CD14-positive monocyte (primary cell): Measurements from ENCODE around the gene USP48. TPM values are rescaled to one million over a fixed set of nuclear protein-coding genes. Genes with fewer than 3 reads are reported as not detected.

Experiments used
- DNase-seq, 3 donors: peaks; one replicate each; pipeline ENCODE4 v3.0.0-alpha.2; 2011 to 2022
- H2AFZ ChIP-seq: 2 replicates; pipeline ENCODE4 v1.6.0; 2012; ENCODE audit warnings: mild to moderate bottlenecking, low read depth, low read length, inconsistent platforms; ENCODE audit not compliant: insufficient read depth, poor library complexity, severe bottlenecking
- H3K27ac ChIP-seq, 2 donors: 1 replicate in 1 of 2; 2 replicates in 1 of 2; pipeline ENCODE4 v1.5.1; 2012 to 2013; ENCODE audit warnings: low read length in 2 of 2, control low read depth in 1 of 2, inconsistent platforms in 1 of 2, low read depth in 1 of 2, mild to moderate bottlenecking in 1 of 2
- H3K27me3 ChIP-seq, 2 donors: one replicate each; pipeline versions ENCODE4 v1.6.0 to v1.6.1; 2011 to 2013; ENCODE audit warnings: low read length in 2 of 2; ENCODE audit not compliant: control insufficient read depth in 2 of 2, insufficient read depth in 2 of 2
- H3K36me3 ChIP-seq, 2 donors: replicated peaks in 1 of 2; 1 replicate in 1 of 2; 2 replicates in 1 of 2; pipeline versions ENCODE4 v1.5.1 to v1.6.1; 2012 to 2013; ENCODE audit warnings: low read length in 2 of 2, control low read depth in 1 of 2, inconsistent platforms in 1 of 2, mild to moderate bottlenecking in 1 of 2; ENCODE audit not compliant: insufficient read depth in 2 of 2, control insufficient read depth in 1 of 2
- H3K4me1 ChIP-seq, 2 donors: 1 replicate in 1 of 2; 2 replicates in 1 of 2; pipeline versions ENCODE4 v1.5.1 to v1.6.1; 2012 to 2013; ENCODE audit warnings: low read length in 2 of 2, control low read depth in 1 of 2, inconsistent platforms in 1 of 2, mild to moderate bottlenecking in 1 of 2, moderate library complexity in 1 of 2; ENCODE audit not compliant: insufficient read depth in 2 of 2, control insufficient read depth in 1 of 2
- H3K4me2 ChIP-seq: replicated peaks from 2 replicates; pipeline ENCODE3; 2012; ENCODE audit warnings: low read length, moderate library complexity, mild to moderate bottlenecking; ENCODE audit not compliant: poor library complexity, severe bottlenecking; ENCODE audit errors: extremely low read depth
- H3K4me3 ChIP-seq, 3 experiments: fragments of 200-600 bp in 1 of 3; sonication (generic) in 1 of 3; replicated peaks in 1 of 3; 1 replicate in 2 of 3; 2 replicates in 1 of 3; pipeline ENCODE4 v1.5.1; 2011 to 2013; ENCODE audit warnings: low read length in 3 of 3, mild to moderate bottlenecking in 3 of 3, control low read depth in 2 of 3, low read depth in 2 of 3, inconsistent platforms in 1 of 3, moderate library complexity in 1 of 3
- H3K79me2 ChIP-seq: 2 replicates; pipeline ENCODE4 v1.6.0; 2012; ENCODE audit warnings: mild to moderate bottlenecking, control low read depth, inconsistent platforms, low read length, moderate library complexity; ENCODE audit not compliant: insufficient read depth
- H3K9ac ChIP-seq: 2 replicates; pipeline ENCODE4 v1.6.0; 2017; ENCODE audit warnings: low read length, mild to moderate bottlenecking; ENCODE audit not compliant: insufficient read depth, poor library complexity, severe bottlenecking
- H3K9me3 ChIP-seq, 2 donors: replicated peaks in 1 of 2; 1 replicate in 1 of 2; 2 replicates in 1 of 2; pipeline versions ENCODE4 v1.5.1 to v1.6.1; 2012 to 2013; ENCODE audit warnings: low read length in 2 of 2, control low read depth in 1 of 2; ENCODE audit not compliant: control insufficient read depth in 1 of 2, insufficient read depth in 1 of 2
- H4K20me1 ChIP-seq: 2 replicates; pipeline ENCODE4 v1.6.0; 2012; ENCODE audit warnings: mild to moderate bottlenecking, low read length, control low read depth, moderate library complexity; ENCODE audit not compliant: insufficient read depth
- H3K27ac Mint-ChIP-seq, 7 donors: one replicate each; pipeline ENCODE4 v1.8.0; 2020; ENCODE audit warnings: mild to moderate bottlenecking in 7 of 7, mixed read lengths in 7 of 7, moderate library complexity in 6 of 7, inconsistent platforms in 2 of 7
- H3K27me3 Mint-ChIP-seq, 3 donors: one replicate each; pipeline ENCODE4 v1.8.0; 2021 to 2022; ENCODE audit warnings: low read depth in 3 of 3, mild to moderate bottlenecking in 3 of 3, mixed read lengths in 3 of 3, moderate library complexity in 3 of 3, inconsistent platforms in 1 of 3
- H3K36me3 Mint-ChIP-seq, 2 donors: one replicate each; pipeline ENCODE4 v1.8.0; 2020; ENCODE audit warnings: mixed read lengths in 2 of 2, inconsistent platforms in 1 of 2, mild to moderate bottlenecking in 1 of 2
- H3K4me1 Mint-ChIP-seq: one replicate; pipeline ENCODE4 v1.8.0; 2020; ENCODE audit warnings: mild to moderate bottlenecking, mixed read lengths
- H3K4me3 Mint-ChIP-seq, 2 donors: one replicate each; pipeline ENCODE4 v1.8.0; 2020; ENCODE audit warnings: mild to moderate bottlenecking in 2 of 2, mixed read lengths in 2 of 2, moderate library complexity in 1 of 2
- H3K9me3 Mint-ChIP-seq, 7 donors: one replicate each; pipeline ENCODE4 v1.8.0; 2020 to 2022; ENCODE audit warnings: mixed read lengths in 7 of 7, mild to moderate bottlenecking in 6 of 7, moderate library complexity in 6 of 7, inconsistent platforms in 2 of 7
- WGBS: methylation state at CpG from one replicate; pipeline ENCODE4 v1.1.5; 2013; ENCODE audit warnings: missing lambda C conversion rate; ENCODE audit not compliant: insufficient coverage; 5-methylcytosine and 5-hydroxymethylcytosine counted together
- intact Hi-C, 2 donors: fragments of 100-400 bp; cut with micrococcal nuclease; formaldehyde crosslinking; loops; one replicate each; pipeline versions ENCODE4 v1.15.0 to v1.15.1; 2023
- polyA plus RNA-seq, 3 donors: library from polyadenylated mRNA; depleted of rRNA in 1 of 3; unstranded in 2 of 3; stranded (reverse) in 1 of 3; fragments of 300-500 nt in 2 of 3; fragments of >200 nt in 1 of 3; fragmentation: Illumina TruSeq in 2 of 3; gene quantifications; 1 replicate in 2 of 3; 2 replicates in 1 of 3; pipeline ENCODE4 v1.2.3, GENCODE V29; 2012 to 2021
- TF ChIP-seq, protein P1 (sequence below): fragments of 200-600 bp; IDR thresholded peaks from one replicate; pipeline ENCODE4 v1.8.0; 2022; ENCODE audit warnings: antibody characterized with exemption, mild to moderate bottlenecking

USP48 gene
- polyA plus RNA-seq, 3 donors = 26.5 to 40.2 (median 34.3) TPM

DNA sequence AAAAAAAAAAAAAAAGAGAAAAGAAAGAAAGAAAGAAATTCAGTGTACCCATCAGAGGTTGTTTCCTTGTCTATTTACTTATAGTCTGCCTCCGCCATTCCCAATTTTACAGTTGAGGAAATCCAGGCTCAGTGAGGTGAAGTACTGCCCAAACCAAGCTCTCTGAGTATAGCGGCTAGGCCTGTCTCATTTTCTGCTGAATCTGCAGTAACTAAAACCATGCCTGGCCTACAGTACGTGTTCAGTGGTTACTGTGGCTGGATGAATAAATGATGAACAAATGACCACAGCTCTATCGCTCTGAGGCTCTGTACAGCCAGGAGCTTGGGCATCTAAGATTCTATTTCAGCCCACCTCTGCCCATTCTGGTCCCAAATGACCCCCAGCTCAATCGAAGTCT, 138.0 kb downstream of the USP48 start:
- no peaks in the 10 kb centered on the region for H4K20me1 ChIP-seq
- H3K9ac ChIP-seq = no peak overlapping the region
- DNase-seq = no peak
- Mint-ChIP-seq H3K27ac (no peak overlapping the region), H3K9me3 (peaks cover 0 to 2% (median 0%) of the 10 kb centered on the region in 7 donors), H3K36me3 (no peaks in the 10 kb centered on the region), H3K4me3 (no peak overlapping the region), H3K4me1 (no peaks in the 10 kb centered on the region), H3K27me3 (peaks cover 13 to 20% (median 19%) of the 10 kb centered on the region in 3 donors)
- no peaks in the 10 kb centered on the region for H3K79me2 ChIP-seq
- peaks cover 0 to 11% of the 10 kb centered on the region in 2 donors for H3K27me3 ChIP-seq
- TF ChIP-seq, protein P1, sequence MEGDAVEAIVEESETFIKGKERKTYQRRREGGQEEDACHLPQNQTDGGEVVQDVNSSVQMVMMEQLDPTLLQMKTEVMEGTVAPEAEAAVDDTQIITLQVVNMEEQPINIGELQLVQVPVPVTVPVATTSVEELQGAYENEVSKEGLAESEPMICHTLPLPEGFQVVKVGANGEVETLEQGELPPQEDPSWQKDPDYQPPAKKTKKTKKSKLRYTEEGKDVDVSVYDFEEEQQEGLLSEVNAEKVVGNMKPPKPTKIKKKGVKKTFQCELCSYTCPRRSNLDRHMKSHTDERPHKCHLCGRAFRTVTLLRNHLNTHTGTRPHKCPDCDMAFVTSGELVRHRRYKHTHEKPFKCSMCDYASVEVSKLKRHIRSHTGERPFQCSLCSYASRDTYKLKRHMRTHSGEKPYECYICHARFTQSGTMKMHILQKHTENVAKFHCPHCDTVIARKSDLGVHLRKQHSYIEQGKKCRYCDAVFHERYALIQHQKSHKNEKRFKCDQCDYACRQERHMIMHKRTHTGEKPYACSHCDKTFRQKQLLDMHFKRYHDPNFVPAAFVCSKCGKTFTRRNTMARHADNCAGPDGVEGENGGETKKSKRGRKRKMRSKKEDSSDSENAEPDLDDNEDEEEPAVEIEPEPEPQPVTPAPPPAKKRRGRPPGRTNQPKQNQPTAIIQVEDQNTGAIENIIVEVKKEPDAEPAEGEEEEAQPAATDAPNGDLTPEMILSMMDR = no peak
- H3K4me3 ChIP-seq = no peak overlapping the region
- H3K27ac ChIP-seq = no peak overlapping the region
- 92% methylated on average over 2 of the region's 5 CpGs for WGBS
- H3K36me3 ChIP-seq = no peaks in the 10 kb centered on the region
- intact Hi-C loops = no loop called here
- H3K9me3 ChIP-seq = no peaks in the 10 kb centered on the region
- no peaks in the 10 kb centered on the region for H3K4me1 ChIP-seq
- no peak overlapping the region for H3K4me2 ChIP-seq
- H2AFZ ChIP-seq = no peak overlapping the region

DNA sequence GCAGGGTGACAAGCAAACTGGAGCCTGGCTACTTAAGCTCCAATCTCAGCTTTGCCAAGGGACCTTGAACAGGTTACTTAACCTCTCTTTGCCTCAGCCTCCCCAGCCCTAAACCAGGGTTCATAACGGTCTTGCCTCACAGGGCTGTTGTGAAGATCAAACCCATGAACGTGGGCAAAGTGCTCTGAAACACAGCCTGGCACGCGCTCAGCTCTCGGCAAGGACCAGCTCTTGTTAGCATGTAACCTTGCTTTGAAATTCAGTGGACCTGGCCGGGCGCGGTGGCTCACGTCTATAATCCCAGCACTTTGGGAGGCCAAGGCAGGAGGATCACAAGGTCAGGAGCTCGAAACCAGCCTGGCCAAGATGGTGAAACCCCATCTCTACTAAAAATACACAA, 138.6 kb downstream of the USP48 start:
- H3K27me3 ChIP-seq = peaks cover 0 to 6% of the 10 kb centered on the region in 2 donors
- intact Hi-C loops = no loop called here

More for the DNA sequence above, 138.6 kb downstream of the USP48 start:
- no peaks in the 10 kb centered on the region for H3K79me2 ChIP-seq
- H3K36me3 ChIP-seq = no peaks in the 10 kb centered on the region
- H3K4me1 ChIP-seq = no peaks in the 10 kb centered on the region
- no peak overlapping the region for H3K27ac Mint-ChIP-seq
- no peaks in the 10 kb centered on the region for H3K36me3 Mint-ChIP-seq
- peaks cover 13 to 15% (median 14%) of the 10 kb centered on the region in 3 donors for H3K27me3 Mint-ChIP-seq
- H4K20me1 ChIP-seq = no peaks in the 10 kb centered on the region
- no peak overlapping the region for H3K4me3 ChIP-seq
- peak overlapping the region in 1 of 2 donors; percentile 30 for H3K4me3 Mint-ChIP-seq
- no peaks in the 10 kb centered on the region for H3K9me3 ChIP-seq
- no peak overlapping the region for H3K4me2 ChIP-seq
- TF ChIP-seq, protein P1 = no peak
- no peak for DNase-seq
- H3K27ac ChIP-seq = no peak overlapping the region
- H3K4me1 Mint-ChIP-seq = no peaks in the 10 kb centered on the region
- H3K9ac ChIP-seq = no peak overlapping the region
- 94% methylated on average over 7 of the region's 10 CpGs for WGBS
- H3K9me3 Mint-ChIP-seq = peaks cover 0 to 2% (median 0%) of the 10 kb centered on the region in 7 donors
- no peak overlapping the region for H2AFZ ChIP-seq
